HG03575 (cell line): ENCODE measurements around the gene PRSS1.
"Not testable (repeated sequence)": the region's sequence is repeated elsewhere in the genome, so short reads cannot be mapped to it uniquely, and the experiment has no call there.

Experiments
- ATAC-seq: cut with Tn5 transposase; IDR thresholded peaks from one replicate; pipeline ENCODE4 v1.9.1; 2021; ENCODE audit not compliant: unreplicated experiment, insufficient number of reproducible peaks, low FRiP score; ENCODE audit errors: extremely low read depth

The PRSS1 gene

DNA sequence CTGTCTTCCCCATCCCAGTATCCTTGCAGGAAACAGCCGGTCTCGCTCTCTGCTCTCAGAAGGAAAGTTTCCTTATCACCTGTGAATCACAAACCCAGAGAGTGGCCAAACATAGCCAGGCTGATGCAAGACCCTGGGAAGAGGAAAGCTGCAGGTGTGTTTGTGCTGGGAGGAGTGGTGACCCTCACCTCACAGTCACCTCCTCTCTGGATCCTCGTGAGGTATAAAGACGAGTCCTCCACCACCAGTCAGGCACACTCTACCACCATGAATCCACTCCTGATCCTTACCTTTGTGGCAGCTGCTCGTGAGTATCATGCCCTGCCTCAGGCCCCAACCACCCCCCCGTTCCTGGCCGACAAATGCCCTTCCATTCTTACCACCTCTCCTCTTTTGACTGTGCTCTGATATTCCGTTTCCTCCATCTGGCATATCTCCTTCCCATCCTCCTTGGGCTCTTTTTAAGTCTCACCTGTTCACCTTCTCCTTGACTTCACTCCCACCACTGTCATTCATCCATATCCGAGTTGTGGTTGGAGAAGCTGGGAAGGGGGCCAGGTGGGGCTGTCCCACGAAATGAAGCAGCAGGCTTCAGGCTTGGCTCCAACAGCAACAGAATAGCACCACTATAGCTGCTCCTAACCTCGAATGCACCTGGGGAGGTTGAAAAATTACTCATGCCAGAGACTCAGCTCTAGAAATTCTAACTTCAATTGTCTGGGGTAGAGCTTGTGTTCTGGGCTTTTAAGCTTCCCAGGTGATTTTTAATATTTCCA lies at the start of gene PRSS1:
PRSS1 (plus strand) TSS at position 255 of the 776 bp plus-strand sequence; CDS start at position 268, 13 bp downstream.
- ATAC-seq: no peak

DNA sequence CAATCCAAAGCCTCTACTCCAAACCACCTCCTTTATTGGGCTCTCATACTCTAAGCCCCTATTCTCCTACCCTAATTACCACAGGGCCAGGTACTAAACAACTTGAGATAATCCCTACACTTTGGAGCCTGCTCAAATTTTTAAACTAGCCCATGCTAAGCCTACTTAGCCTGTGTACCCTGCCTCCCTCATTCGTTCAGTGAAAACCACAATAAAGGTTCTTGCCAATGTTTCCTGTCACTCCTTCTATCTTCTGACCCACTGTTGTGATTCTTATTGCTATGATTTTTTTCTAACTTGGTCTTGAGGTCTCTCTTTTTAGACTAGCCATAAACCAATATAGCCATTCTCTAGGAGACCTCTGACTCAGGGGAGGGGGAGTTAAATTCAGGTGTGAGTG lies 48.3 kb upstream of the PRSS1 start:
- not testable (repeated sequence) for ATAC-seq

GRCh38 chr7:142703655-142704305 lies 45.5 kb upstream of the PRSS1 start:
- no peak for ATAC-seq

GRCh38 chr7:142708726-142709125 lies 40.5 kb upstream of the PRSS1 start:
- ATAC-seq: not testable (repeated sequence)

DNA sequence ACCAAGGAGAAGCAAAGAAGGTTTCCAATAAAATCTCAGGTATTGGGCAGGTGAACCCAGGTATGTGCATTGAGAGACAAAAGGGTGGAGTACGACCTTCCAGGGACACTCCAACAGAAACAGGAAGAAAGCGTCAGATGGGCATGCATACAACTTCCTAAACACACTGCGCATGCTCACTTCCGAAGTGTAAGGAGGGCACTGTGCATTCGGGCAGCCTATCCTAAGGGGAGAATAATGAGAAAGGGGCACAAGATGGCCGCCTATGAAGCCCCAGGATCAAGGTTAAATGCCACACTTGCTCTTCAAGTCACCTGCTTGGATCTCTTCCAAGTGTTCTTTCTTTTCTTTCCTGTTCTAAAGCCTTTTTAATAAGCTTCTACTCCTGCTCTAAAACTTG lies 39.4 kb upstream of the PRSS1 start:
- no peak for ATAC-seq

GRCh38 chr7:142711196-142711595 lies 38.1 kb upstream of the PRSS1 start:
- ATAC-seq: no peak

- no peak for ATAC-seq
These were observed 37.3 kb upstream of the PRSS1 start for GRCh38 chr7:142711746-142712616.

- ATAC-seq: no peak
These were observed 36.7 kb upstream of the PRSS1 start for GRCh38 chr7:142712617-142712957.

- ATAC-seq: no peak
These were observed 34.9 kb upstream of the PRSS1 start for GRCh38 chr7:142714375-142714774.

DNA sequence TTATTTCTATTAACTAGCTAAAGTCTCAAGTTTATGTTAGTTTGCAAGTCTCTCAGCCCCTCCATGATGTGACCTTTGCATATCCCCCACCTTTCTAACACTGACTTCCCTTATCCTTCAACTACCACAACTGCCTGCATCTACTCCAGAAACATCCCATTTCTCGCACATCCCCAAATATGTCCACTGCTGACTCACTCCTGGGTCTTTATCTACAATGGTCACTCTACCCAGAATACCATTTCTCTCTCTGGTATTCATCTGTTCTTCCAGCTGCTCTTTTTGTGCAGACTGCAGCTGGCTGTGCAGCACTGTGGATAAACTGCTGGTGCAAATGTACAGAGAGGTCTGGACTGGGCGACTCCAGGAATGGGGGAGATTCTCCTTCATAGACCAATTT lies 32.7 kb upstream of the PRSS1 start:
- no peak for ATAC-seq

DNA sequence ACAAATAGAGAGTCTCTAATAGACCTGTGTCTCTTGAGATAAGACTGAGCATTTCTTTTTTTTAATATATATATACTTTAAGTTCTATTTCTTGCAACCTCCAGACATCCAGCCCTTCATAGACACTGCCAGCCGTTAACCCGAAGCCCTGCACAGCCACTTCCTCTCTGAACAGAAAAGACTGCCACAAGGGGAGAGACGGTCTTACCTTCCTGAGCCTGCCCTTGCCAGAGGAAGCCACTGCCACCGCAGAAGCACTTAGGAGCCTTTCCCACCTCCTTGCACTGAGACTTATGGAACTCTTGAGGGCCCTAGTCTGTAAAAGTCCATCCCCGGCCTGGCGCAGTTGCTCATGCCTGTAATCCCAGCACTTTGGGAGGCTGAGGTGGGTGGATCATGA lies 31.8 kb upstream of the PRSS1 start:
- ATAC-seq: no peak

DNA sequence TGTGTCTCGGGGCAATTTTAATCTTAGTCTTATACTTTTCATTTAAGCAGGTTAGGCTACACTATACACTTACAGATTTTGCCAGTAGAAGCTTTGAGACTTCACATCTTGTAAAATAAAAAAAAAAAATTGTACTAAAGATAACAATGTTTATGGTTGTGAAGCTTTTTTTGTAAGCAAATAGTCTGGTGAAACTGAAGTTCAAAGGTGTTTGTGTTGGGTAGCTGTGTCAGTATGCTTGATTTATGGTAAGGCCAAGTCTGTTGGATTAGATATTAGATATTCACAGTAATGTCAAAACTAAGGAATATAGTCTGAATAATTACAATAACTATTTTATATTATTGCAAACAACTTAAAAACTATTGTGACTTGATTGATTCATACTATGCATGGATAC lies 31.0 kb upstream of the PRSS1 start:
- ATAC-seq: no peak

DNA sequence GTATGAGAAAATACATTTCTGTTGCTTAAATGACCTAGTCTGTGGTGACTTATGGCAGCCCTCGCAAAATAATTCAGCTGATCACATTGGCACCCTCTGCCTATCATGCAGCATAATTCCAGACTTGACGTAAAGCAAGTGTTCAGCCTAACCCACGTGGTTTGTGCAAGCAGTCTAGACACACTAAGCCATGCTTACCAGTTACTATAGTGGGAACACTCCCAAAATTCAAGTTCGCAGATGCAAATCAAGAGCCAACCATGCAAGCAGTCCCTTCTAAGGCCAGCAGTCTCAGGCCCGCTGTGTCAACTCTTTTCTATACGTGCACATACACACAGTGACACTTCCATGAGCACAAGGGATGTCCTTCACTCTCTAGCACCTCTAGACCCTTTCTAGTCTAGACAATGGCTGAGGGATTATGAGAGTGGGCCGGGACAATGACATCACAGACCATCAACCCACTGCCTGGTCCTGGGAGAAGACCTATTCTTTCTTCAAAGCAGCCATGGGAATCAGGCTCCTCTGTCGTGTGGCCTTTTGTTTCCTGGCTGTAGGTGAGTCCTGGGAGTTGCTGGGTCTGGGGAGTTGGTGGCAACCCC lies 29.0 kb upstream of the PRSS1 start:
- ATAC-seq: no peak

DNA sequence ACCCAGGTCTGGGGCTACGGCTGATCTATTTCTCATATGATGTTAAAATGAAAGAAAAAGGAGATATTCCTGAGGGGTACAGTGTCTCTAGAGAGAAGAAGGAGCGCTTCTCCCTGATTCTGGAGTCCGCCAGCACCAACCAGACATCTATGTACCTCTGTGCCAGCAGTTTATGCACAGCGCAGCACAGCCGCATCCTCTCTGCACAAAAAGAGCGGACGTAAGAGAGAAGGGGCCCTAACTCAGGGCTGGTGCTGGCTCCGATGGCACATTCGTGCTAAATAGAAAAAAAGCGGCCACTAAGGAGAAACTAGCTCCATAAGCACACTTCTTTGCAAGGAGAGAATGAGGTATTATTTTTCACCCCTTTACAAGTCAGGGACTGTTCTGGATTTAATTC lies 28.3 kb upstream of the PRSS1 start:
- no peak for ATAC-seq

DNA sequence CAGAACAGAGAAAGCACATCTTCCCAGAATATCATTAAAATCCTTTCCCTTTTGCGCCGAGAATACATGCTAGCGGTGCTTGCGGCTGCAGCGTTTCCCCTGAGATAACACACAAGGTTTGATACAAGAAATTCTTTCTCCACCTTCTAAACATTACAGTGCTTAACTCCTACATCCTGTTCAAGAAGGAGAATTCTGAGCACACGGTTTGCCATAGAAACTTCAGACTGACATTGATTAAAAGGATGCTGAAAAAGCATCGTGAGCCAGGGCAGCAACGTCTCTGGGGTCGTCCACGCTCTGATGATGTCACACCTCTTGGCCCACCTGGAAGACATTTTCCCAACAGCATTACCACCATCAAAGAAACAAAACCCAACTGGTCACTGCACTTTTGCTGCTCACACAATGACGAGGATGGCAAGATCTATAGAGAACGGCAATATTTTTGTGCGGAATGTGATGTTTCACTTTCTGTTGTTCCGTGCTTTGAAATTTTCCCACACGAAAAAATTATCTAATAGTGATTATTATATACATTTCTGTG lies 27.0 kb upstream of the PRSS1 start:
- no peak for ATAC-seq

- ATAC-seq: no peak
These were observed 16.0 kb upstream of the PRSS1 start for GRCh38 chr7:142733271-142733670.

GRCh38 chr7:142739923-142740492 lies 9.3 kb upstream of the PRSS1 start:
- ATAC-seq: peak; percentile 87

GRCh38 chr7:142740786-142741185 lies 8.5 kb upstream of the PRSS1 start:
- ATAC-seq: no peak

DNA sequence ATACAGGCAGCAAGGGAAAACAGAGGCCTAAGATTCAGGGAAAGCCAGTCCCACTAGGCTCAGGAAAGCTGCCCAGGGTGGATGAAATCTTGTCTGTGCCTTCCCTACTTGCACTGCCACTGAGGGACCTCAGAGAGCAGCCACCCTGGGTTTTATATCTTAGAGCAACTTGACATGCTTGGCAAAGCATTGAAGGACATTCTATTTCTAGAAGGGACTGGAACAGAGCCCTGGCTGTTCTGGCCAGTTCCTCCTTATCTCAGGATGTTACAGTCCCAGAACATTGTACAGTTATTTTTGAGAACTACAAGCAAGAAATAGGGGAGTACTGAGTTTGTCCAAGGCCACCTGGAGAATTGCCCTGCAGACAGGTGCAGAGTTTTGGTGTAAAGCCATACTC lies 7.3 kb upstream of the PRSS1 start:
- not testable (repeated sequence) for ATAC-seq
